ENCODE results near the gene LGI2.

LGI2 gene, protein sequence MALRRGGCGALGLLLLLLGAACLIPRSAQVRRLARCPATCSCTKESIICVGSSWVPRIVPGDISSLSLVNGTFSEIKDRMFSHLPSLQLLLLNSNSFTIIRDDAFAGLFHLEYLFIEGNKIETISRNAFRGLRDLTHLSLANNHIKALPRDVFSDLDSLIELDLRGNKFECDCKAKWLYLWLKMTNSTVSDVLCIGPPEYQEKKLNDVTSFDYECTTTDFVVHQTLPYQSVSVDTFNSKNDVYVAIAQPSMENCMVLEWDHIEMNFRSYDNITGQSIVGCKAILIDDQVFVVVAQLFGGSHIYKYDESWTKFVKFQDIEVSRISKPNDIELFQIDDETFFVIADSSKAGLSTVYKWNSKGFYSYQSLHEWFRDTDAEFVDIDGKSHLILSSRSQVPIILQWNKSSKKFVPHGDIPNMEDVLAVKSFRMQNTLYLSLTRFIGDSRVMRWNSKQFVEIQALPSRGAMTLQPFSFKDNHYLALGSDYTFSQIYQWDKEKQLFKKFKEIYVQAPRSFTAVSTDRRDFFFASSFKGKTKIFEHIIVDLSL

DNA sequence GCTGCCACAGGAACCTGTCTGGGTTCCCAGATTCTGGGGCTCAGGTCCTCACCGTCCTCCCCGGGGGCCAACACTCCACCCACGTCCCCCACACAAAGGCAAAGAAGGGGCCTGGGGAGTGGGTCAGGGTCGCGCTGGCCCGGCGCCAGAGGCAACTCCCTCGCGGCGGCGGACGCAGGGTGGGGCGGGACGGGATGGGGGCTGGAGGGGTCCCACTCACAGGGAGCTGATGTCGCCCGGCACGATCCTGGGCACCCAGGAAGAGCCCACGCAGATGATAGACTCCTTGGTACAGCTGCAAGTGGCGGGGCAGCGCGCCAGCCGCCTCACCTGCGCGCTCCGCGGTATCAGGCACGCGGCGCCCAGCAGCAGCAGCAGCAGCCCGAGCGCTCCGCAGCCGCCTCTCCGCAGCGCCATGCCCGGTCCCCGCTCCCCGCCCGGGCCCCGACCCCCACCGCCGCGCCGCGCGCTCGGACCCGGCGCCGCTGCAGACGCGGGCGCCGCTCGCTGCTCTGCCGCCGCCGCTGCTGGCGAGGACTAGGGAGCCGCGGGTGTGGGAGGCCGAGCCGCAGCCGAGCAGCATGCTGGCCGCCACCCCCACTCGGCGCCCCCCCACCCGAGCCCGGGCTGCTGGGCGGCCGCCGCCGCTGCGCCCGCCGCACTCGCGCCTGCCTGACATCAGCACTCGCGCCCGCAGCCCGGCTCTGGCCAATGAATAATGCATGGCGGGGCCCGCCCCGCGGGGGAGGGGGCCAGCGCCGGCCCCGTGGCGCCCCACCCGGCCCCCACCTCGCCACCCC lies at the start of gene LGI2:
LGI2 (minus strand) TSS at position 670 of the 800 bp plus-strand sequence; CDS start at position 417, 253 bp downstream.
- in situ Hi-C loops (cut with HindIII; ENCODE audit: low sequenced_read_pairs): no loop called here
- peak within 1 kb of the TSS; percentile 29 for H3K4me3 ChIP-seq (ENCODE audit: low read depth, low read length)
- TF ChIP-seq, protein P1, sequence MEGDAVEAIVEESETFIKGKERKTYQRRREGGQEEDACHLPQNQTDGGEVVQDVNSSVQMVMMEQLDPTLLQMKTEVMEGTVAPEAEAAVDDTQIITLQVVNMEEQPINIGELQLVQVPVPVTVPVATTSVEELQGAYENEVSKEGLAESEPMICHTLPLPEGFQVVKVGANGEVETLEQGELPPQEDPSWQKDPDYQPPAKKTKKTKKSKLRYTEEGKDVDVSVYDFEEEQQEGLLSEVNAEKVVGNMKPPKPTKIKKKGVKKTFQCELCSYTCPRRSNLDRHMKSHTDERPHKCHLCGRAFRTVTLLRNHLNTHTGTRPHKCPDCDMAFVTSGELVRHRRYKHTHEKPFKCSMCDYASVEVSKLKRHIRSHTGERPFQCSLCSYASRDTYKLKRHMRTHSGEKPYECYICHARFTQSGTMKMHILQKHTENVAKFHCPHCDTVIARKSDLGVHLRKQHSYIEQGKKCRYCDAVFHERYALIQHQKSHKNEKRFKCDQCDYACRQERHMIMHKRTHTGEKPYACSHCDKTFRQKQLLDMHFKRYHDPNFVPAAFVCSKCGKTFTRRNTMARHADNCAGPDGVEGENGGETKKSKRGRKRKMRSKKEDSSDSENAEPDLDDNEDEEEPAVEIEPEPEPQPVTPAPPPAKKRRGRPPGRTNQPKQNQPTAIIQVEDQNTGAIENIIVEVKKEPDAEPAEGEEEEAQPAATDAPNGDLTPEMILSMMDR (IDR thresholded peaks at IDR 0.05; ENCODE audit: low read depth, low read length, missing control alignments): no peak
- no peak for DNase-seq (ENCODE audit: low read depth)

DNA sequence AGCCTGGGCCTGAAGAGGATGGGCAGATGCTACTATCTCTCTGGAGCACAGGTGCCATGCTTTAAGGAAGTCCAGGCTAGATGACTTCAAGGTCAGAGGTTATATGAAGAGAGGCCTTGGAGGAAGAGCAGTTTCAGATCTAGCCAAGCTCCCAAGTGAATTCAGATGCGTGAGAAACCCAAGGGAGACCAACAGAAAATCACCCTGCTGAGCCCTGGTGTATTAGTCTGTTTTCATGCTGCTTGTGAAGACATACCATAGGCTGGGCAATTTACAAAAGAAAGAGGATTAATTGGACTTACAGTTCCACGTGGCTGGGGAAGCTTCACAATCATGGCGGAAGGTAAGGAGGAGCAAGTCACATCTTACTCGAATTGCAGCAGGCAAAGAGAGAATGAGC lies 47.8 kb upstream of the LGI2 start:
- H3K4me3 ChIP-seq (ENCODE audit: low read depth, low read length): no peak overlapping the region
- in situ Hi-C loops (cut with HindIII; ENCODE audit: low sequenced_read_pairs): no loop called here
- no peak for DNase-seq (ENCODE audit: low read depth)
- TF ChIP-seq, protein P1 (IDR thresholded peaks at IDR 0.05; ENCODE audit: low read depth, low read length, missing control alignments): no peak

DNA sequence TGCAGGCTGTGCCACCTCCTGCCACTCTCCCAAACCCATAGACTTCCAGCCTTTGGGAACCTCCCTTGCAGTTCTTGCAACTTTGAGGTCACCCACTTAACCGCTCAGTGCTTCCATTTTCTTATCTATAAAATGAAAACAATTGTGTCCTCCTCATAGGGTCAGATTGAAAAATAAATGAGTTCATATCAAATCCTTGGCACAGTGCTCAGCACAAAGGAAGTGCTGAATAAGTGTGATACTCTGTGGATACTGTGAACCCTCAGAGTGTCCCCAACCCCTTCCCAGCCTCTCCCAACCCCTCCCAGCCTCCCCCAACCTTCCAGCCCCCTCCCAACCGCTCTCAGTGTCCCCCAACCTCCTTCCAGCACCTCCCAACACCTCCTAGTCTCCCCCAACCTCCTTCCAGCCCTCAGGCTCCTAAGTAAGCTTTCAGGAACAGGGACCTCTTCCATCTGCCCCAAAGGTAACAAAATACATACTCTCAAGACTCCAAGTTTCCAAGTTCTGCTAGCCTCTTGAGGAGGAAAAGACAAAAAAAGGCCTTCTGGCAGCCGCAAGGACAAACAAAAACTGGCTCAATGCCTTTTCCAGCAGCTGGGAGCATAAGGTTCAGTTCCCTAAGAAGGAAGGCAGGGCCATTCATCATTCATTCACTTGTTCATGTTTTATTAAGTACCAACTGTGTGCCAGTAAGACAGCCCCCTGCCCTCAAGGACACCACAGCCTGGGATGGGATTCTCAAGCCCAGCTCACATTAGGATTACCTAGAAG lies 46.1 kb upstream of the LGI2 start:
- no peak for DNase-seq (ENCODE audit: low read depth)
- no peak overlapping the region for H3K4me3 ChIP-seq (ENCODE audit: low read depth, low read length)
- in situ Hi-C loops (cut with HindIII; ENCODE audit: low sequenced_read_pairs): no loop called here
- TF ChIP-seq, protein P1 (IDR thresholded peaks at IDR 0.05; ENCODE audit: low read depth, low read length, missing control alignments): no peak

DNA sequence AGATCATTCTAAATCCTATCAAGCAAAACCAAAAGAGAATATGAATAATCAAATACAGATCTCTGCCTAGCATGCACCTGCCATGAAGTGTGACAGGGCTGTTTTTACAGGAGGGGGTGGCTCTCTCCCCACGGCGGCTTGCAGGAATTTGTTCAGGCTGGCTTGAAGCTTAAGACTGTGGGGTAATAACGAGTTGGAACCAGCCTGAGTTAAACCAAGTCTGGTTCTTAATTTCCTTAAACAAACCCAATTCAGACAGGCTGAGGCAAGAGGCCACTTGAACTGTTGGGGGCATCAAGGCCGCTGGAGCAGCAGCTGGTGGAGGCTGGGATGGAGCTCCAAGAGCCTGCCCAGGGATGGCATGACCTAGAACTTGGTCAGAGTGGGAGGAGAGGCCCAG lies 45.1 kb upstream of the LGI2 start:
- TF ChIP-seq, protein P1 (IDR thresholded peaks at IDR 0.05; ENCODE audit: low read depth, low read length, missing control alignments): no peak
- no peak overlapping the region for H3K4me3 ChIP-seq (ENCODE audit: low read depth, low read length)
- in situ Hi-C loops (cut with HindIII; ENCODE audit: low sequenced_read_pairs): no loop called here
- no peak for DNase-seq (ENCODE audit: low read depth)

DNA sequence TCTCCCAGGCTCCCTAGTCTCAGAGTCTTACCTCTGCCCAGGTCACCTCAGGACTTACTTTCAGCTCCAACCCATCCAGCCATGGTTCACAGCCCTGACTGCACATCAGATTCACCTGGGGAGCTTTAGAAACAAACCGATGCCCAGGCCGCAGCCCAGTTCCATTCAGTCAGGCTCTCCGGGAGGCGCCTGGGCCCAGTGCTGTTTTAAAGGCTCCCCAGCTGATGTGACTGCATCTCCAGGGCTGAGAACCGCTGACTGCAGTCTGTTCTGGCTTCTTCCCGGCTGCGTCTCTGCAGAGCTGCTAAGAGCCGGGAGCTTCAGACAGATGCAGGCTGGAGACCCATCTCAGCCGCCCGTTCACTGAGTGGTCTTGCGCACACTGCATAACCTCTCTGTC lies 44.4 kb upstream of the LGI2 start:
- no peak overlapping the region for H3K4me3 ChIP-seq (ENCODE audit: low read depth, low read length)
- in situ Hi-C loops (cut with HindIII; ENCODE audit: low sequenced_read_pairs): no loop called here
- TF ChIP-seq, protein P1 (IDR thresholded peaks at IDR 0.05; ENCODE audit: low read depth, low read length, missing control alignments): no peak
- DNase-seq (ENCODE audit: low read depth): no peak

DNA sequence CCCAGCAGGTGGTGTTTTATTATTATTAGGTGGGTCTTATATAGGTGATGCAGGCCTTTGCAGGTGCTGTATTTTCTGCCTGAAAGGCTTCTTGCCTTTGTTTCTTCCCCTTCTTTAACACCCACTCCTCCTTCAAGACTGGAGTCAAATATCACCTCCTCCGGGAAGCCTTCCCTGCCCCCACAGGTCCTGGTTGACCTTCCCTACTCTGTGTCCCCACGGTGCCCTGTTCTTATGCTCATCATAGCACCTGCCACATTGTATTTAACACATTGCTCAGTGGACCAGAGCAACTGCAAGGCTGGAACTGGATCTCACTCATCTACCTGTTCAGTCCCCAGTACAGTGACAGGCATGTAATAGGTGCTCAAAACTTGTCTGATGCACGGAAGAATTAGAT lies 39.8 kb upstream of the LGI2 start:
- H3K4me3 ChIP-seq (ENCODE audit: low read depth, low read length): no peak overlapping the region
- TF ChIP-seq, protein P1 (IDR thresholded peaks at IDR 0.05; ENCODE audit: low read depth, low read length, missing control alignments): no peak
- in situ Hi-C loops (cut with HindIII; ENCODE audit: low sequenced_read_pairs): no loop called here
- DNase-seq (ENCODE audit: low read depth): no peak

Data from astrocyte of the cerebellum (primary cell).